GM19452 (cell line): ENCODE measurements around the gene RETREG1.

Experiments used
- ATAC-seq: cut with Tn5 transposase; IDR thresholded peaks from one replicate; pipeline ENCODE4 v1.9.1; 2021; ENCODE audit not compliant: unreplicated experiment

The RETREG1 gene

DNA sequence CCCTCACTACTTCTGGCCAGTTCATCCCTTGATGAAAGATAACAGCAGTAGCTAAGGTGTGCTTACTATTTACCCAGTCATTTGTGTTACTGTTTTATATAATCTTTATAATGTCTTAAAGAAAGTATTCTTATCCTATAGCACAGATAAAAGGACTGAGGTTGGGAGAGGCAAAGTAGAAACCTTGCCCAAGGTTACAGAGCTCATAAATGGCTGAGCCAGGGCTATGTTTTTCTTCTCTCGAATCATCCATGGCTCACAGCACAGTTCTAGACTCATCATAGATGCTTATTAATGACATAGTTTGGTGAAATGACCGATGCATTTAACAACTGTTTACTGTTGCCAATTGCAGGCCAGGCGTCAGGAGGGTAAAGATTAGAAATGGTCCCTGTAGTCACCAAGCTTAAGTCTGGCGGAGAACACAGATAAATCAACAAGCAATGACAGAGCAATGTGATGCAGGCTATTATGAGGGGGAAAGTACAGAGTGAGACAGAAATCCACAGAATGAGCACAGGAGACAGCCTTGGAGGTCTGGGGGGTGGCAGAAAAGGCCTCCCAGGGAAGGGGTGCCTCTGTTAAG lies 85.6 kb downstream of the RETREG1 start:
- ATAC-seq = no peak

GRCh38 chr5:16529306-16529705 lies 87.5 kb downstream of the RETREG1 start:
- no peak for ATAC-seq

DNA sequence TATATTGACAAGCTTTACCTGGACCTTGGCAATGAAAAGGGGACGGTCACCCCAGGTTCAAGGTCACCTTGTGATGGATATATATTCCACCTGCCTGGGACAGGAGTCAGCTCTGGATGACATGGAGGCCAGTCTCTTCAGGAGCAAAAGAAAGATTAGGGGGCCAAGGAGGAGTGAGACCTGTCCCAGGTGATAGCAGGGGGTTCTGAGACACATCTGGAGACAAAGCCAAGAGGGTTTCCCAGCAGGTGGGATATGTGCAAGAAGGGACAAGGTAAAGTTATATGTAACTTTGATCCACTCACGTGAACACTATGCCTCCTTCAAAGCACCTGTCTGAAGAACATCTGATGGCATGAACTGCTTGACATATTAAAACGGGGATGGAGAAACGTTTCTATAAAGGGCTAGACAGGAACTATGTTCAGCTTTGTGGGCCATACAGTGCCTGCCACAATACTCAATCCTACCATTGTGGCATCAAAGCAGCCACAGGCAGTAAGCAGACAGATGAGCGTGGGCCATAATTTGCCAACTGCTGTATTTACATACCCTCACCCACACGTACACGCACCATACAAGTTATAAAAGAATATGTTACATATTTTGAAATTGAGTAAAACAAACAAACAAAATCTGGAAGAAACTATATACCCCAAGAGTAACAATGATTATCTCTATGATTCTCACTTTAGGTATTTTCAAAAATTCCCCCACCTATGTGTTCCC lies 88.3 kb downstream of the RETREG1 start:
- no peak for ATAC-seq

GRCh38 chr5:16525651-16526050 lies 91.1 kb downstream of the RETREG1 start:
- no peak for ATAC-seq

- no peak for ATAC-seq
These were observed 92.5 kb downstream of the RETREG1 start for GRCh38 chr5:16524286-16524685.

DNA sequence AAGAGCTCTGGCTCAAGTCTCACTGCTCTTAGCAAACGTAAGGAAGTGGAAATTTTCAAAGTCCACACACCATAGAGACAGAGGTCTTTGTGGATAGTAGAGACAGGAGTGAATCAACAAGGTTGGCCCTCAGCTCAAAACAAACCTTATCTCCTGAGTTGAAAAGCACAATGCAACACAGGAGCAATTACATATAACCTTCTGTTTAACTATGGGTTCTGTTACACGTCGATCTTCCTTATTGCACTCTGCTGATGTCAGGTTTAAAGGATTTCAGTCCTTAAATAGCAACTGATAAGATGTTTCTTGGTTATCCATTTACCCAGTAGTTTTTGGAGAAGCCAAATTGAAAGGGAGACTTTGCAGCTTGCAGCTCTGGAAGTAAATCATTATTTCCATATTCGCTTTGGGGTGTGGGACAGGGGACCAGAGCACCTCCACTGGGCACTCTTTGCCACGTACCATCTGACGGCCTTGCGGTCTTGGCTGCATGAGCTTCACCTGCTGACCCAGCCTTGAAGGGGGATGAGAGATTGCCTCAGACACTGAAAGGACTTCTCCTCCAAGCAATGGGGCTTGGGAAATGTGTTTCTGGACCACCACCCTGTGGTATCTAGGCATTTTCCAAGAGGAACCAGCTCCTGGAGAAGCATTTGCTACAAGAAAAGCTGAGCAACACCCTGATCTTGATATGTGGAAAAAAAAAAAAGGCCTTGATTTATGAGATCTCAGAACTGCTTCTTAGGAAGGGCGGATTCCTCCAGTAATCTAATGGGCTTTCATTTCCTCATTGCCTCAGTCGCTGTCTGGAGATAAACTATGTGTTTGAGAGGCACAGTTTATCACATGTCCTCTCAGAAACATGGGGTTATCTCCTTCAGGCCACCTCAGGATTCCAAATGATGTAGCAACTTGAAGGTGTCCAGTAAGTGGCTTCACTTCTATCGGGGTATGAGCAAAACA lies 95.0 kb downstream of the RETREG1 start:
- ATAC-seq = no peak

DNA sequence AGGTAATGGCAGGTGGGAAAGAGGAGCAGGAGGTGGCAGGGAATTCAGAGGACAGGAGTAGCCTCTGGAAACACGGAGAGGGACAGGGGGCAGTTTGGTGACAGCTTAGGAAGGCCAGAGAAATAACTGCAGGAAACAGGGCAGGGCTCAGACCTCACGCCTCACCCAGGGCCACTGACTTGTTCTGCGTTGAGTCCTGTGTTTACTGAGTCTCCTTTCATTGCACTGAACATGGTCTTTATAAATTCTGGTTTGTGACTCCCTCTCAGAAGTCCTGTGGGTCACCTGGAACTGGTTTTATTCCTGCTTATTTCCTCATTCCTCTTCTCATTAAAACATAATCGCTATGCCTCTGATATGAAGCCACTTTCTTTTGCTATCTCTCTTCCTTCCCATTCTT lies 96.0 kb downstream of the RETREG1 start:
- ATAC-seq = no peak

DNA sequence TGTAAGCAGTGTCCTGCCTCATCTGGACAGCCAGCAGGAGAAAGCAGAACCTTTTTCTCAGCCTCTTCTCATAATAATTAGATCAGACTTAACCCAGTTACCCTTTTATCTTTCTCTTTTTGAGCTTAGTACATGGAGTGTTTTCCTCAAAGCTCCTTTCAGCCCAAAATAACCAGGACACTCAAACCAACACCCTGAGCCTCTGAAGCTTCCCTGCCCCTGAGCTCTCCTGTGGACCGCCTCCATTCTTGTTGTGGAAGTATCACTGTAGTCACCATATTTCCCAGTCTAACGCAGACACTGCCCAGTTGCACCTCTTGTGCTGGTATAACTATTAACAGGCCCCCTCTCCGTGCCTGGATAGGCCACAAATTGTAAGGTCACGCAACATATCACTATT lies 97.4 kb downstream of the RETREG1 start:
- ATAC-seq = no peak

DNA sequence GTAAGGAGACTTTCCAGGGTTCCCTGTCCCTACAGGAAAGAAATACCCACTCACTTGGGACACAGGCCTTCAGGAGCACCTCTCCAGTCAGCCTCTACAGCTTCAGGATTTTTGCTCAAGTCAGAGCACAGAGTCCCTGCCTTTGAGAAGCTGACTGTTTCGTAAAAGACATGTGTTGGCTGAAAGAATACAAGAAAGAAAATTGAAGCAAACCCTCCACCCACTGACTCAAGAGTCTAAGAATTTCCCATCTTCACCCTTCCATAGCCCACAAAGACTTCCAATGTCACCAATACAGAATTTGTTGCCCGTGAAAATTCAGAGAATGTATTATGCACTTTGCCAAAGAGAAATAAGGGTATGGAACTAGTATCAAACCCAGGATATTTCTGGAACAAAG lies 98.2 kb downstream of the RETREG1 start:
- ATAC-seq = no peak

DNA sequence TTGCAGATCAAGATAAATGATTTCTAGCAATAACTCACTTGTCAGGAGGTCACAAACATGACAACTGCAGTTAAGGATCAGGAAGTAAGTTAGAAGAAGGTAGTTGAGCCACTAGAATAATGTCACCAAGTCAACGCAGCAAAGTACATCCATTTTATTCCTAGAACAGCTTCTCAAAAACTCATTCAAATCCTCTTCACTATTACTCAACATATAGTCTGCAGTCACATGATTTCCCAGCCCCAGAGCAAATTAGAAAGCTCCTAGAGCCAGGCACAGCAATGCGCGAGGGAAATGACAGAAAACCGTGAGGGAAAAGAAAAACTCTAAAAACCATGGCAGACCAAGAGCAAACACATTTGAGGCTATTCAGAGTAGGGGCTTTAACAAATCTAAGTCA lies 101.3 kb downstream of the RETREG1 start:
- ATAC-seq = no peak

DNA sequence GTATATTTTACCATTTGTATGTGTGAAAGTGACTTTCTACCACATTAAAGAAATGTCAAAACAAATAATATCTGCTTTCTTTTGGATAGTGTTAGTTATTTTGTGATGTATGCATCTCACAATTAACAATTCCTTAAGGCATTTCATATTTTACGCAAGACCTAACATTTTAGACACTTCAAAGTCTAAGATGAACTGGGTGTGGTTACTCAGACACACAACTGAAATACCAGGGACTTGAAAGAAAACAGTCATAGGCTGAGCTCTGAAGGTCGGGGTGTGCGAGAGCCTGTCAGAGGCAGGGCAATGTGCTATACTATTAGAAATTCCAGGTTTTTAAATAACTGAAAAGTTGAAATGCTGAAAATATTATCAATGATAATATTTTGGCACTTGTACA lies 106.7 kb downstream of the RETREG1 start:
- ATAC-seq = no peak

DNA sequence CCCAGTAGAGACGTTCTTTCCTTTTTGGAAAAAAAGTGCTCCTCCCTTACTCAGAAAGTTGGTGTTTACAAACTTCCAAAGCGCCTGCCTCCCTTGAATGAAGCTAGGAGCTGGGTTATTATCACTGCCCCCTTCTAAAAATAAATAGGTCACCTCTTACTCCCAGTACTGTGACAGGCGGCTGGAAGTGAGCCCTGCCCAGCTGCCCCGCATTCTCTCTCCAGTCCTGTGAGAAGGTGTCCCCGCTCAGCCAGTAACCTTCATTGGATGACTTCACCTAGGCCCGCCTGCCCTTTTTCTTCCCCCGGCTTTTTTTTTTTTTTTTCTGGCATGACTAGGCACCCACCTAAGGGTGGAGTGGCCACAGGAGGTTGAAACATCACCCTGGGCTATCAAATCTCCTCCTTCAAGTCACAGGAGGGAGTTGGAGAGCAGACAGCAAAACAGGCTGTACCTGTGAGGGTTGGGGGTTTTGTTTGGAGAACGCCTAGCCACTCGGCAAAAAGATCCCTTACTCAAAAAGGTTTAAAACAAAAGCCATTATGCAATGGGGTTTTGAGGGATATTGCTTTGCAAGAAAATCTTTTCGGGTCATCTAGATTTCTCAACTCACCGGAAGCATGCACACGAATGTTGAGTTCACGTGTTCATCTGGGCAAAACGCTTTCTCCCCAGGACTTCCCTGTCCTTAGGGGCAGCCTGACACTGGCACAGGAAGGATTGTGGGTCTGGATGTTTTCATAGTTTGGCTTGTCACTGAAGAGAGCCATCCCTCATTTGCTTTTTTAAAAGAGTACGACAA lies 107.9 kb downstream of the RETREG1 start:
- no peak for ATAC-seq

GRCh38 chr5:16507716-16508115 lies 109.1 kb downstream of the RETREG1 start:
- no peak for ATAC-seq

- no peak for ATAC-seq
These were observed 110.9 kb downstream of the RETREG1 start for GRCh38 chr5:16505904-16506303.

DNA sequence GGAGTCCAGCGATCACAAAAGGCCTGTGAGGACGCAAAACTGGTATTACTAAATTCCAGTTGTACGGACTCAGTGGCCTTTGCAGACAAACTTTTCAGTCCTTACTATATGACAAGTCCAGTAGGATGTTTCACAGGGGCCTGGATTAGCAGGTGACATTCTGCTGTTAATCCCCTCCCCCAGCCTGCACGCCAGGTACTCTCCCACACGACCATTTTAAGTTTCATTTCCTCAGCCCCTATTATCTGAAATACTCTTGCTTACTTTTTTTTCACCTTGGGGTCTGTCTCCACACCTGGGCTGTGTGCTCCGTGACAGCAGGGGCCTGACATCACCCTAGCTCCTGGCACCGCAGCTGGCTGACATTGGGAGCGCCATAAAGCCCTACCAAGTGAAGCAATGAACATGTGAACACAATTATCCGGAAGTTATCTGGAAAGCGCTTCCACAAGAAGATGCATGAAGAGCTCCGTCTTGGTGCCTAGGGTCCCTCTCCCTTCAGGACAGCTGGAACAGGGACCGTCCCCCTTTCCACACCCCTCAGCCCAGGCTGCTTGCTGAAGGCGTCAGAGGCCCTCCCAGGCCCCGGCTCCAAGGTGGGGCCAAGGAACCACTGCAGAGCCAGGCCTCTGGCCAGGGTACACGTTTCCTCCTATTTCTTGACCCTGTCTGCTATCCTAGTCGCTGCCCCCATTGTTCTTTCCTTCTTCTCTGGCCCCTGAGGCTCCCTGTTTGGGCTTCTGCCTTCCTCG lies 111.5 kb downstream of the RETREG1 start:
- no peak for ATAC-seq

DNA sequence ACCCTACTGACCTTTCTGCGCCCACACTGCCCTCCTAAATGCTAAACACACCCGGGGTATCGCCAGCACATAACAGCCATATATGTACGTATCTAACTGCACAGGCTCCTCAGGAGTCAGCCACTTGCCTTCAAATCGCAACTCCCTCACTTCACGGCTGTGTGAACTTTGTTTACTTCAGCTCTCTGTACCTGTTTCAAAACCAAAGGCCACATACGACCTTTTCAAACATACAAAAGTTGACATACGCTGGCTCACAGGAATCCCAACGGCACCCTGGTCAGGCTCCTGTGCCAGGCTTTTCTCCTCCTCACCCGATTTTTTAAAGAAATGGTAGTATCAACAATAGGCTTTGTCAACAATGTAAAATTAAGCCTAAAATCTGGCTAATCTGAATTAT lies 112.2 kb downstream of the RETREG1 start:
- ATAC-seq = no peak

GRCh38 chr5:16502866-16503265 lies 113.9 kb downstream of the RETREG1 start:
- no peak for ATAC-seq

- ATAC-seq = no peak
These were observed 116.8 kb downstream of the RETREG1 start for GRCh38 chr5:16500024-16500423.

GRCh38 chr5:16497546-16497945 lies 119.3 kb downstream of the RETREG1 start:
- ATAC-seq = no peak

- no peak for ATAC-seq
These were observed 123.5 kb downstream of the RETREG1 start for GRCh38 chr5:16493261-16493660.
